Fibroblast of lung (primary cell): ENCODE results near the gene NKG7. TPM values are rescaled to one million over a fixed set of nuclear protein-coding genes. Genes with fewer than 3 reads are reported as not detected.
"Not testable (repeated sequence)": the region's sequence is repeated elsewhere in the genome, so short reads cannot be mapped to it uniquely, and the experiment has no call there.

ENCODE experiments used
- DNase-seq, 2 donors: peaks; one replicate each; pipeline versions ENCODE4 v3.0.0 to v3.0.0-alpha.2; 2010; ENCODE audit warnings: low read depth in 2 of 2
- H2AFZ ChIP-seq: 2 replicates; pipeline ENCODE4 v1.5.1; 2012; ENCODE audit warnings: low read length, control low read depth, inconsistent platforms
- H3K27ac ChIP-seq: 2 replicates; pipeline ENCODE4 v1.5.1; 2011; ENCODE audit warnings: low read length, control low read depth; ENCODE audit not compliant: insufficient read depth
- H3K27me3 ChIP-seq: 2 replicates; pipeline ENCODE4 v1.5.1; 2011; ENCODE audit warnings: mild to moderate bottlenecking, low read length; ENCODE audit not compliant: control insufficient read depth, insufficient read depth
- H3K36me3 ChIP-seq: 2 replicates; pipeline ENCODE4 v1.5.1; 2011; ENCODE audit warnings: low read length; ENCODE audit not compliant: control insufficient read depth, insufficient read depth
- H3K4me1 ChIP-seq: 2 replicates; pipeline ENCODE4 v1.5.1; 2011; ENCODE audit warnings: low read length; ENCODE audit not compliant: control insufficient read depth, insufficient read depth; ENCODE audit errors: extremely low read depth
- H3K4me2 ChIP-seq: 2 replicates; pipeline ENCODE4 v1.5.1; 2011; ENCODE audit warnings: low read length, control low read depth; ENCODE audit not compliant: insufficient read depth; ENCODE audit errors: extremely low read depth
- H3K4me3 ChIP-seq, 4 experiments: fragments of 200-600 bp in 1 of 4; sonication (generic) in 1 of 4; replicated peaks in 1 of 4; 2 replicates each; pipeline ENCODE4 v1.5.1; 2011 to 2016; ENCODE audit warnings: low read length in 4 of 4, low read depth in 3 of 4, mild to moderate bottlenecking in 3 of 4, control low read depth in 2 of 4, inconsistent platforms in 1 of 4, mixed read lengths in 1 of 4; ENCODE audit not compliant: insufficient read depth in 1 of 4; ENCODE audit errors: control extremely low read depth in 1 of 4
- H3K79me2 ChIP-seq: 2 replicates; pipeline ENCODE4 v1.5.1; 2012; ENCODE audit warnings: mild to moderate bottlenecking, low read length, inconsistent platforms; ENCODE audit not compliant: control insufficient read depth, insufficient read depth
- H3K9ac ChIP-seq: 2 replicates; pipeline ENCODE4 v1.5.1; 2011; ENCODE audit warnings: mild to moderate bottlenecking, low read length, control low read depth; ENCODE audit not compliant: insufficient read depth
- H3K9me3 ChIP-seq: 2 replicates; pipeline ENCODE4 v1.5.1; 2012; ENCODE audit warnings: low read depth, low read length; ENCODE audit not compliant: control insufficient read depth, insufficient read depth
- H4K20me1 ChIP-seq: 2 replicates; pipeline ENCODE4 v1.5.1; 2011; ENCODE audit warnings: low read length; ENCODE audit not compliant: control insufficient read depth, insufficient read depth; ENCODE audit errors: extremely low read depth
- EZH2 ChIP-seq: IDR thresholded peaks from 2 replicates; pipeline ENCODE4 v1.5.1; 2012; ENCODE audit warnings: low read length, control low read depth, mild to moderate bottlenecking; ENCODE audit errors: missing control alignments
- polyA minus RNA-seq: library from RNA; depleted of rRNA, polyadenylated mRNA; stranded (reverse); fragments of >200 nt; gene quantifications from 2 replicates; pipeline ENCODE4 v1.2.3, GENCODE V29; 2011; ENCODE audit warnings: low replicate concordance
- polyA plus RNA-seq, 2 donors: library from polyadenylated mRNA; depleted of rRNA in 1 of 2; stranded (reverse) in 1 of 2; unstranded in 1 of 2; fragments of >200 nt; gene quantifications; 2 replicates each; pipeline ENCODE4 v1.2.1, GENCODE V29; 2011 to 2012; ENCODE audit warnings: missing spikeins in 1 of 2
- total RNA-seq: library from RNA; depleted of rRNA; stranded (reverse); fragments of >200 nt; gene quantifications from 2 replicates; pipeline ENCODE4 v1.2.1, GENCODE V29; 2014
- TF ChIP-seq, protein P1 (sequence below), 2 donors: IDR thresholded peaks in 1 of 2; conservative IDR thresholded peaks in 1 of 2; 1 replicate in 1 of 2; 2 replicates in 1 of 2; pipeline ENCODE4 v1.5.1; 2011 to 2012; ENCODE audit warnings: low read length in 2 of 2, control low read depth in 1 of 2, inconsistent platforms in 1 of 2, low read depth in 1 of 2, mild to moderate bottlenecking in 1 of 2

NKG7 gene, protein sequence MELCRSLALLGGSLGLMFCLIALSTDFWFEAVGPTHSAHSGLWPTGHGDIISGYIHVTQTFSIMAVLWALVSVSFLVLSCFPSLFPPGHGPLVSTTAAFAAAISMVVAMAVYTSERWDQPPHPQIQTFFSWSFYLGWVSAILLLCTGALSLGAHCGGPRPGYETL
- not detected in 2 replicates for total RNA-seq
- not detected in 2 replicates for polyA plus RNA-seq
- not detected in 2 replicates for polyA plus RNA-seq (2012)
- polyA minus RNA-seq, result not detected in 2 replicates

DNA sequence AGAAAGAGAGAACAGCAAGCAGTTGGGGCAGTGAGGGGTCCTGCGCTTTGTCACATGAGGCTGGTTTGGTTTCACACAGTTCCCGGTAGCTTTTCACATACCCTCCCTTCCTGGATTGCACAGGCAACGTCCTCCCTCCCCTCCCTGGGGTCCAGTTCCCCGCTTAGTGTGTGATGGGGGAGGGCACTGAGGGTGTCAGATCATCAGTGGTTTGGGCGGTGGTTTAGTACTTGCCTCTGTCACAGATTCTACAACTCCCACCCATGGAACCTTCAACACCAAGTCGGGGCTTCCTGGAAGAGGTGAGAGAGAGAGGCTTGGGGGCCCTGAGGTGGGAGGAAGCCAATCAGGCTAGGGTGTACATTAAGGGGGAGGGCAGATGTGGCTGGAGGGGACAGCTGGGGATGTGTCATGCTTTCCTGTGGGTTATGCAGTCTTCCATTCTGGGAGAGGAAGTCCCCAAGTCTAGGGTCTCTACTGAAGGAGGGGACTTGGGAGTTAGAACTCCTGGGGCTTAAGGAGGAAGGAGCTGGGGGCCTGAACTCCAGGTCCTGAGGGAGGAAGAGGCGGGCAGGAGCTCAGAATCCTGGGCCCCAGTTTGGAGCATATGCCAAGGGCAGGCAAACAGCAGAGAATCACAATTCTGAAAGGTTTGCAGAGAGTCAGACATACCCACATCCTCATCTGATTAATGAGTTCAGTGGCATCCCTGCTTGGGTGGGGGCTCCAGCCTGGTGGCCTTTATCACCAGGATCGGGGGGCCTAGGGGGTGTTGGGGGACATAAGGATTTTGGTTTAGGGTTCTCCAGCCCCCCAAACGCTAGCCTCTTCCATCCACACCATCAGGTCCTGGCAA lies at the start of gene NKG7:
NKG7 (minus strand) TSS at position 6 of the 856 bp plus-strand sequence. CDS start 119 bp downstream, outside the sequence.
- Histone ChIP-seq H3K4me2 (no peak within 1 kb of the TSS), H3K27me3 (no peaks in the 10 kb centered on the region), H3K9me3 (no peaks in the 10 kb centered on the region), H3K27ac (no peak within 1 kb of the TSS), H3K4me1 (peaks cover 3% of the 10 kb centered on the region), H3K4me3 (no peak within 1 kb of the TSS), H3K79me2 (no peaks in the 10 kb centered on the region), H3K9ac (no peak within 1 kb of the TSS), H2AFZ (no peak within 1 kb of the TSS), H3K36me3 (no peaks in the 10 kb centered on the region), H4K20me1 (no peaks in the 10 kb centered on the region)
- TF ChIP-seq, protein P1, sequence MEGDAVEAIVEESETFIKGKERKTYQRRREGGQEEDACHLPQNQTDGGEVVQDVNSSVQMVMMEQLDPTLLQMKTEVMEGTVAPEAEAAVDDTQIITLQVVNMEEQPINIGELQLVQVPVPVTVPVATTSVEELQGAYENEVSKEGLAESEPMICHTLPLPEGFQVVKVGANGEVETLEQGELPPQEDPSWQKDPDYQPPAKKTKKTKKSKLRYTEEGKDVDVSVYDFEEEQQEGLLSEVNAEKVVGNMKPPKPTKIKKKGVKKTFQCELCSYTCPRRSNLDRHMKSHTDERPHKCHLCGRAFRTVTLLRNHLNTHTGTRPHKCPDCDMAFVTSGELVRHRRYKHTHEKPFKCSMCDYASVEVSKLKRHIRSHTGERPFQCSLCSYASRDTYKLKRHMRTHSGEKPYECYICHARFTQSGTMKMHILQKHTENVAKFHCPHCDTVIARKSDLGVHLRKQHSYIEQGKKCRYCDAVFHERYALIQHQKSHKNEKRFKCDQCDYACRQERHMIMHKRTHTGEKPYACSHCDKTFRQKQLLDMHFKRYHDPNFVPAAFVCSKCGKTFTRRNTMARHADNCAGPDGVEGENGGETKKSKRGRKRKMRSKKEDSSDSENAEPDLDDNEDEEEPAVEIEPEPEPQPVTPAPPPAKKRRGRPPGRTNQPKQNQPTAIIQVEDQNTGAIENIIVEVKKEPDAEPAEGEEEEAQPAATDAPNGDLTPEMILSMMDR (conservative IDR thresholded peaks at IDR 0.05 in 1 of 2, IDR thresholded peaks at IDR 0.05 in 1 of 2; ENCODE audit: low read depth in 1 of 2, low read length in 2 of 2), result no peak
- TF ChIP-seq EZH2, result no peak
- no peak for DNase-seq

DNA sequence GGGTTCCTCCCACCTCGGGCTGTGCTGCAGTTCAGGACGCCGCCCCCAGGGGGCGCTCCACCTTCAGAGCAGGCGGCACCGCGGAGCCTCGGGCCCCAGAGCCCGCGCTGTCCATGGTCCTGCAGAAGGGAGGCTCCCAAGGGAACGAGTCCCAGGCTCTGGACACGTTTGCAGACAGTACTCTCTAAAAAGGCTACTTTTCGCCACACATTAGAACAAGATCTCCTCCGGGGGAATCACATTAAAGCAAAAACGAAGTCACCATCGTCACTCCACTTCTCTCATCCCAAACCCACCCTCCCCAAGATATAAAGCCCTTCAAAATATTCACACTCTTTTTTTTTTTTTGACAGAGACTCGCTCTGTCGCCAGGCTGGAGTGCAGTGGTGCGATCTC lies 49.6 kb upstream of the NKG7 start:
- peak; percentile 25 to 60 for DNase-seq
- H2AFZ ChIP-seq, result no peak overlapping the region
- no peaks in the 10 kb centered on the region for H3K4me1 ChIP-seq
- H4K20me1 ChIP-seq, result no peaks in the 10 kb centered on the region
- TF ChIP-seq EZH2, result no peak
- TF ChIP-seq, protein P1 (conservative IDR thresholded peaks at IDR 0.05 in 1 of 2, IDR thresholded peaks at IDR 0.05 in 1 of 2; ENCODE audit: low read depth in 1 of 2, low read length in 2 of 2), result peak; percentile 76 to 99
- H3K9me3 ChIP-seq, result no peaks in the 10 kb centered on the region
- no peaks in the 10 kb centered on the region for H3K36me3 ChIP-seq
- no peaks in the 10 kb centered on the region for H3K79me2 ChIP-seq
- H3K4me3 ChIP-seq, result no peak overlapping the region
- no peak overlapping the region for H3K27ac ChIP-seq
- H3K27me3 ChIP-seq, result no peaks in the 10 kb centered on the region
- H3K4me2 ChIP-seq, result no peak overlapping the region
- no peak overlapping the region for H3K9ac ChIP-seq

DNA sequence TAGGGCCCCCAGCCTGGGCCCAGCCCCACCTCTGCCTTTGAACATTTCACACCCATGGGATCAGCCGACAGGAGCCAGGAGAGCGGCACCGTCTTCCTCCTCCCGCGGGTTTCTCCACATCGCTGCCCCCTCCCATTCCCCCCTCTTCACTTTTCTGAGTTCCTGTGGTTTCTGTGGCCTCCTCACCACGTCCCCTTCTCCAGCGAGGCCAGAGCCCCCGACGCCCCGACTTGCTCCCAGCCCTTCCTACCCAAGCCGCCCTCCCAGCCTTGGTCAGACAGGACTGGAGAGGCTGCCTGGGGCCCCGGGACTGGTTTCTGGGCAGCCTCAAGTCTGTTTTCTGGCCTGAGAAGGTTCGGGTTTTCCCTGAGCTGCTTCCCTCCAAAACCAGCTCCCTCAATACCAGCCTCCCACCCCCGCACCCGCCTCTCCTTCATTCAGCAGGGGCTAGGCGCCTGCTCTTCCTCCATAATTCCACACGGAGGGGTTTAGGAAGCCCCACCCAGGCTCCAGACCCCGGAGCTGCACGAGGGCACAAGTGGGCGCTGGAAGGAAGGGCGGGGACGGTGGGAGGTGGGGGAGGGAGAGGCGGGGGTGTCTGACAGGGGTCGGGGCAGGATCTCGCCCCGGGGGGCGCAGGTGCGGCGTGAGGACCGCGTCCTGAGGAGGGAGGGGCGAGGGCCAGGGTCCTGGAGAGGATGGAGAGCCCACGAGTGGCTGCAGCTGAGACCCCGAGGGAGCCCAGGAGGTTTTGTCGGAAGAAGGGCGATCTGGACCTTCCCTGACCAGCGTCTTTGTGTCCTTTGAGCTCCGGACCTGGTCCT lies 49.0 kb upstream of the NKG7 start:
- Histone ChIP-seq H3K36me3 (no peaks in the 10 kb centered on the region), H3K4me1 (no peaks in the 10 kb centered on the region), H3K9me3 (no peaks in the 10 kb centered on the region), H3K4me3 (no peak overlapping the region), H3K79me2 (no peaks in the 10 kb centered on the region), H4K20me1 (no peaks in the 10 kb centered on the region), H2AFZ (no peak overlapping the region), H3K9ac (no peak overlapping the region), H3K27ac (no peak overlapping the region), H3K27me3 (no peaks in the 10 kb centered on the region), H3K4me2 (no peak overlapping the region)
- no peak for DNase-seq
- no peak for TF ChIP-seq EZH2
- TF ChIP-seq, protein P1 (conservative IDR thresholded peaks at IDR 0.05 in 1 of 2, IDR thresholded peaks at IDR 0.05 in 1 of 2; ENCODE audit: low read depth in 1 of 2, low read length in 2 of 2), result no peak

DNA sequence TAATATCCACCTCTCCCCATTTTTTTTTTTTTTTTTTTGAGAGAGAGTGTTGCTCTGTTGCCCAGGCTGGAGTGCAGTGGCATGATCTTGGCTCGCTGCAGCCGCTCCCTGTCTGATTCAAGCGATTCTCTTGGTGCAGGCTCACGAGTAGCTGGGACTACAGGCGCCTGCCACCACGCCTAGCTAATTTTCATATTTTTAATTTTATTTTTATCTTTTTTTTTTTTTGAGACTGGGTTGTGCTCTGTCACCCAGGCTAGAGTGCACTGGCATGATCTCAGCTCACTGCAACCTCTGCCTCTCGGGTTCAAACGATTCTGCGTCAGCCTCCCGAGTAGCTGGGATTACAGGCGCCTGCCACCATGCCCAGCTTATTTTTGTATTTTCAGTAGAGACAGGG lies 48.1 kb upstream of the NKG7 start:
- H3K36me3 ChIP-seq, H3K4me1 ChIP-seq, H3K9ac ChIP-seq, H3K4me3 ChIP-seq, H3K27me3 ChIP-seq, H3K4me2 ChIP-seq, H3K9me3 ChIP-seq, H4K20me1 ChIP-seq, H3K79me2 ChIP-seq, H3K27ac ChIP-seq, H2AFZ ChIP-seq, DNase-seq: not testable (repeated sequence)
